CD4-positive, alpha-beta T cell treated with Interleukin-15 for 4 hours (primary cell): Measurements from ENCODE around the gene CNTN2.

ENCODE experiments used
- DNase-seq: peaks from one replicate; pipeline ENCODE4 v3.0.0-alpha.2; 2020; ENCODE audit warnings: low spot score

The CNTN2 gene

GRCh38 chr1:205024679-205025078 is 18.3 kb upstream of the CNTN2 start:
- no peak for DNase-seq

- no peak for DNase-seq
Measured at GRCh38 chr1:205025239-205025638, 17.8 kb upstream of the CNTN2 start.

- DNase-seq: no peak
Measured at GRCh38 chr1:205026181-205026580, 16.8 kb upstream of the CNTN2 start.

GRCh38 chr1:205028390-205028789 is 14.6 kb upstream of the CNTN2 start:
- DNase-seq: no peak

- no peak for DNase-seq
Measured at GRCh38 chr1:205028924-205029323, 14.1 kb upstream of the CNTN2 start.

GRCh38 chr1:205030241-205030640 is 12.8 kb upstream of the CNTN2 start:
- DNase-seq: no peak

GRCh38 chr1:205030896-205031295 is 12.1 kb upstream of the CNTN2 start:
- DNase-seq: no peak

GRCh38 chr1:205032508-205032907 is 10.5 kb upstream of the CNTN2 start:
- DNase-seq: no peak

- DNase-seq: no peak
Measured at GRCh38 chr1:205037539-205037938, 5.5 kb upstream of the CNTN2 start.

- no peak for DNase-seq
Measured at GRCh38 chr1:205038132-205038786, 4.8 kb upstream of the CNTN2 start.

- no peak for DNase-seq
Measured at GRCh38 chr1:205041001-205041715, 1.9 kb upstream of the CNTN2 start.

GRCh38 chr1:205041998-205042910 is 758 bp upstream of the CNTN2 start:
- no peak for DNase-seq

- no peak for DNase-seq
Measured at GRCh38 chr1:205043866-205044265, 854 bp downstream of the CNTN2 start.

- DNase-seq: no peak
Measured at GRCh38 chr1:205044741-205045140, 1.7 kb downstream of the CNTN2 start.

- no peak for DNase-seq
Measured at GRCh38 chr1:205045146-205045545, 2.1 kb downstream of the CNTN2 start.

GRCh38 chr1:205046870-205047269 is 3.9 kb downstream of the CNTN2 start:
- DNase-seq: no peak

GRCh38 chr1:205047764-205048231 is 4.8 kb downstream of the CNTN2 start:
- no peak for DNase-seq

- DNase-seq: no peak
Measured at GRCh38 chr1:205048382-205048781, 5.4 kb downstream of the CNTN2 start.

GRCh38 chr1:205049479-205049878 is 6.5 kb downstream of the CNTN2 start:
- no peak for DNase-seq

- DNase-seq: no peak
Measured at GRCh38 chr1:205052690-205053089, 9.7 kb downstream of the CNTN2 start.

GRCh38 chr1:205053296-205053695 is 10.3 kb downstream of the CNTN2 start:
- DNase-seq: no peak

GRCh38 chr1:205054013-205054412 is 11.0 kb downstream of the CNTN2 start:
- no peak for DNase-seq

GRCh38 chr1:205056188-205056611 is 13.2 kb downstream of the CNTN2 start:
- no peak for DNase-seq
